NCI-H526 treated with DMSO at 0.1 percent for 48 hours (cell line): Measurements from ENCODE around the gene STRADB.
"Not testable (repeated sequence)": the region's sequence is repeated elsewhere in the genome, so short reads cannot be mapped to it uniquely, and the experiment has no call there.

Experiments
- DNase-seq: peaks from one replicate; lab custom pipeline; 2025; lab: John Stamatoyannopoulos, UW

STRADB gene, protein sequence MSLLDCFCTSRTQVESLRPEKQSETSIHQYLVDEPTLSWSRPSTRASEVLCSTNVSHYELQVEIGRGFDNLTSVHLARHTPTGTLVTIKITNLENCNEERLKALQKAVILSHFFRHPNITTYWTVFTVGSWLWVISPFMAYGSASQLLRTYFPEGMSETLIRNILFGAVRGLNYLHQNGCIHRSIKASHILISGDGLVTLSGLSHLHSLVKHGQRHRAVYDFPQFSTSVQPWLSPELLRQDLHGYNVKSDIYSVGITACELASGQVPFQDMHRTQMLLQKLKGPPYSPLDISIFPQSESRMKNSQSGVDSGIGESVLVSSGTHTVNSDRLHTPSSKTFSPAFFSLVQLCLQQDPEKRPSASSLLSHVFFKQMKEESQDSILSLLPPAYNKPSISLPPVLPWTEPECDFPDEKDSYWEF

GRCh38 chr2:201451292-201452057, at the start of gene STRADB, which contains the start of gene TRAK2:
Gene STRADB (plus strand): TSS chr2:201451740. CDS start chr2:201454841, 3,101 bp downstream.
Gene TRAK2 (minus strand): TSS chr2:201451458. CDS start chr2:201420507, 30,951 bp downstream.
- peak; percentile 94 for DNase-seq

- peak; percentile 17 for DNase-seq
These were observed 49.7 kb upstream of the STRADB start for GRCh38 chr2:201401815-201402214.

GRCh38 chr2:201402651-201403562, 48.6 kb upstream of the STRADB start:
- DNase-seq: no peak

GRCh38 chr2:201403880-201404279, 47.7 kb upstream of the STRADB start:
- DNase-seq: no peak

DNA sequence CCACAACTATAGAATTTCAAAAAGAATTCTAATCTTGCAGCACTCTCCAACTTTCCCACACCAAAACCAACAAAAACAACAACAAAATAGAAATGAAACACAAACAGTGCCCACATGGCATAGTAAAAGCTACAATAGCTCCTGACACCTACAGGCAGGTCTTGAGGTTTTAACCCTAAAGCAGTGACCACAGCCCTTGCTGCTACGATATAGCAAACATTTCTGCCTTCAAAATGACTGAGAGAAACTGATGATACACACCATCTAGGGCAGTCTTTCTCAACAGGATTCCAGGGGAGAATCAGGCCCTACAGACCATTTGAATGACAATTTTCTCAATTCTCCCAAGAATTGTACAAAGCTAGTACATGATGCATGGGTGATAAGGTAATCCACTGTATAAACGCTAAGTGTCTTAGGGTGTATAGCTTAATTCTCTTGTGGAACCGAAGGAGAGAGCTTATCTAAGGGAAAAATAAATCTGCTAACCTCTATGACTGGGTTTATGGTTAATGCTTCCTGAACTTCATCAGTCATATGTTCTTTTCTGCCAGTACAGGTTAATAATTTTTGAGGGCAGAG, 46.8 kb upstream of the STRADB start:
- DNase-seq: no peak

GRCh38 chr2:201406077-201406662, 45.4 kb upstream of the STRADB start:
- no peak for DNase-seq

DNA sequence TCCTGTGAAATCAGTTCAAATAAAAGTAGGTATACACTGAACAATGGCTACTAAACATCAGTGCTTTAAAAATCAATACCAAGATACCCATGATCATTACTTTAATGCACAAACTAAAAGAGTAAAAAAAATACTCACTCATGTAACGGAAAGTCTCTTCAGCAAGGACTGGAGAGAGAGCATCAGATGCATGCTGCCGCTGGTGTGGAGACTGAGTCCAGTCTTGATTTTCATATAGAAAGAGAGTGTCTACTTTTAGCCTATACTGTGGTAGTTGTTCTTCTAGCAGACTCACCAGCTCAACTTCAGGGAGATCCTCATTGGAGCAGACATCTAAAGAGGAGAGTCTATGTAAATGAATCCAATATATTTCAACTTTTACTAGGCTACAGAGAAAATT, 44.3 kb upstream of the STRADB start:
- no peak for DNase-seq

DNA sequence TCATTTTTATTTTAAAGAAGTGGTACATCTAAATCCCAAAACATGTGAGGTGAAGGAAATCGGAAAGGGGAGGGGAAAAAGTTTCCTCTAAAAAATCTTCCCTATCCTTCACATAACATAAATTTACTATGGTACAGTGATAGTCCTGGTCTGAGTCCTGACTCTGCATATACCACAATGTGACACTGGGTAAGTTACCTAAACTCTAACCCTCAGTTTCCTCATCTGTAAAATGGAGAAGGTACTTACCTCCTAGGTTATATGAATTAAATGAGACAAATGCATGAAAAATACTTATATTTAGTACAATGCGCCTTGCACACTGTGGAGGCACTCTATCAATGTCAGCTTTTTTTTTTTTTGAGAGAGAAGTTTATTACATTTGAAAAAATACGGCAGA, 42.6 kb upstream of the STRADB start:
- DNase-seq: no peak

DNA sequence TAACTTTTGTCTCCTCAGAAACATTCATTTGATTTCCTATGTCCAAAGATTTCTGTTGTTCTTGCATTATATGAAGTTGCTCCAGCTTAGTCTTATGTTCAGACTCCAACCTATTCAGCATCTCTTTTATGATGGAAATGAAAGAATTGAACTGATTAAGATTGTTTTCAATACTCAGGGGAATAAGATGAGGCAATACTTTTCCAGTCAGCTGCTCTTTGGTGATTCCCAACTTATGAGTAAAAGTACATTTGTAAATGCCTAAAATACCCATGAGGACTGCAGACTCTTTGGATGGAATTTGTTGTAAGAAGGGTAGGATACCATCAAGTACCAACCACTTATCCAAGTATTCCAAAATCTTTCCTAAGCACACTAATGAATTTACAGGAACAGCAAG, 40.1 kb upstream of the STRADB start:
- no peak for DNase-seq

- DNase-seq: no peak
These were observed 38.4 kb upstream of the STRADB start for GRCh38 chr2:201413143-201413542.

DNA sequence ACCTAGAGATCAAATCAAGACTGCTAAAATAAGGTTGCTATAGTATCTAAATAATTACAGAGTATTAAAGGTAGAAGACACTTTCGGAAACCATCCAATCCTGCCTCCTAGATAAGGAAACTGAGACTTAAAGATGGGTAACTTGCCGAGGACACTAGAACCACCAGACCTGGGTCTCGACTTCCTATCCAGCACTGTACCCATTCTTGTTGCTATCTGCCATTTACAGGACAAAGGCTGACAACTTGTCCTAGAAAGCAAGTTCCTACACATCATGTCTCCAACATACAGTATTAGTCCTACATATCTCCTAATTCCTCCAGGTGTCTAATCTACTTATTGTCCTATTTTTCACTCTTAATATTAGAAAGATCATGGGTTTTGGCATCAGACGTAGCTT, 38.0 kb upstream of the STRADB start:
- no peak for DNase-seq

DNA sequence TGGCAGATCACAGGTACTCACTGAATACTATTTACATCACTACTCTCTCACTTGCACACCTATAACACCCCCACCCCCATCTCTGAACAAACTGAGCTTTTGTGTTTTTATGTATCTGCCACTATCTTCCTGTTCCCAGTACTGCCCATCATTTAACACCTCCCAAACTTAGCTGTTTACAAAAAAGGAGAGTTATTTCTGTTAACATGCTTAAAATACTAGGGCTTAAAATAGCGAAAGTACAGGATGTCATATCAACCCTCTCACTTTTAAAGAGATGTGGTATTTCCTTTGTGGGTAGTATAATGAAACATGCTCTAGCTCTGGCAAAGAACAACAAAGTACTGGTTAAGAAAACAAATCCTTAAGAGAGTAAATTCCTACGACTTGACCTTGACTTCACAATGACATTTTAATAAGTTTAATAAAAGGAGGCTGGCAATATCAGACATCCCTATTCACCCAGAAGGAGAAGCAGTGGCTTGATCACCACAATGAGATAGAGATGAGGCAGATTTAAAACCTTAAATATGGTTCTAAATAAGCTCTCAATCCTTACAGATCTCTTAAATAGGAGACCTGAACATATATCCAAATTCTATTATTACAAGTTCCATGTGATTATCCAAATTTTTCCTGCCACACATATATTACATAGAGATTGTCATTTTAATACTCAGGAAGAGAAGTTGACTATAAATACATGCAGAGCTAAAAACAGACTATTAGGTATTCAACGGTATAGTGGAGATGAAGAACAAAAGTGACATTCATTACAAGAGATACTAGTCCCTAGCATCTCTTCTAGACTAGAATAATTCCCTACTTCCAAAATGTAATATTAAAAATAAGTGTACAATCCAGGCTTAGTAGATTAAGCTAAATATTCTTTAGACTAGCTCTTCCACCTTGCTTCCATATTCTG, 37.2 kb upstream of the STRADB start:
- DNase-seq: no peak

- no peak for DNase-seq
These were observed 36.4 kb upstream of the STRADB start for GRCh38 chr2:201415149-201415548.

DNA sequence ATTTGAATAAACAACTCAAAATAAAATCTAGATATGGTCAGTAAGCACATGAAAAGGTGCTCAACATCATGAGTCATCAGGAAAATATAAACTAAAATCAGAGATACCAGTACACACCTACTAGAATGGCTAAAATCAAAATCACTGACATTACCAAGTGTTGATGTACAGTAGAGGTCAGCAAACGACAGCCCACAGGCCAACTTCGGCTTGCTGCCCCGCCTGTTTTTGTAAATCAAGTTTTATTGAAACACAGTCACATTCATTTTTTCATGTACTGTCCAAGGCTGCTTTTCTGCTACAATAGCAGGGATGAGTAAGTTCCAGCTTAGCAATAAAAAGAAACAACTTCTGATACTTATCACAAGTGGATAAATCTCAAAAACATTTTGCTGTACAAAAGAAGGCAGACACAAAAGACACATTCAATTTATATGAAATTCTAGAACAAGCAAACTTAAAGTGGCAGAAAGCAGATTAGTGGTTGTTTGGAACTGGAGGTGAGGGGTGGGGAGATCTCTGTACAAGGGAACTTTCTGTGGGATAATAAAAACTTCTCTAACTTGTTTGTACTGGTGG, 32.4 kb upstream of the STRADB start:
- no peak for DNase-seq

DNA sequence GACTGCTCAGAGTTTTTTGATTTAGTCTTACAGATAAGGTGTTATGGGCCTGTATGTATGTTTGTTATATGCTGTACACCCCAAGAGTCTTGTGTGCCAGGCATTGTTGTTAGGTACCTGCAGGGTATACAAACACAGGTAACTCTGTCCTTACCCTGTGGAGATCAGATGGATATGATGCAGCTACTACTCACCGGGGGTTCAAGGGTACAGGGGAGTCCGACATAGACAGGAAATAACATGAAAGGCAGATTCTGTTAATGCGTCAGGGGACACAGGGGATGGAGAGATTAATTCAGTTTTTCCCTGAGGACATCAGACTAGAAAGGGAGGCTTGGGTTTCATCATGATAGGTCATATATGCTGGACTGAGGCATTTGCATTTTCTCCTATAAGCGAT, 31.6 kb upstream of the STRADB start:
- DNase-seq: no peak

- DNase-seq: no peak
These were observed 31.0 kb upstream of the STRADB start for GRCh38 chr2:201420442-201421113.

DNA sequence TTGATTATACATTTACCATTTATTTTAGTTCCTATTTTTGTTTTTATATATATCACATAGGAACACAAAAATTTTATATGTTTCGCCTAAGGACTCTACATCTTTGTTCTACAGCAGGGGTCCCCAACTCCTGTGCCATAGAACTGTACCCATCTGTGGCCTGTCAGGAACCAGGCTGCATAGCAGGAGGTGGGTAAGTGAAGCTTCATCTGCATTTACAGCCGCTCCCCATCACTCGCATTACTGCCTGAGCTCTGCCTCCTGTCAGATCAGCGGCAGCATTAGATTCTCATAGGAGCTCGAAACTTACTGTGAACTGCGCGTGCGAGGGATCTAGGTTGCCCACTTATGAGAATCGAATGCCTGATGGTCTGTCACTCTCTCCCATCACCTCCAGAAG, 25.6 kb upstream of the STRADB start:
- no peak for DNase-seq

- DNase-seq: not testable (repeated sequence)
These were observed 23.2 kb upstream of the STRADB start for GRCh38 chr2:201428366-201428765.

GRCh38 chr2:201429835-201430234, 21.7 kb upstream of the STRADB start:
- not testable (repeated sequence) for DNase-seq
